Stimulated activated CD4-positive, alpha-beta T cell treated with anti-CD3 and anti-CD28 coated beads, TNF-alpha, amount 100 ng/mL, for 1 hour (primary cell): ENCODE data around the gene PTPRF.
"Not testable (repeated sequence)": the region's sequence is repeated elsewhere in the genome, so short reads cannot be mapped to it uniquely, and the experiment has no call there.

Experiments used
- DNase-seq, 3 donors: peaks; one replicate each; pipeline ENCODE4 v3.0.0-alpha.2; 2020; ENCODE audit warnings: low read depth in 3 of 3, low spot score in 1 of 3

The PTPRF gene

GRCh38 chr1:43536864-43537358 lies 6.2 kb downstream of the PTPRF start:
- DNase-seq = no peak

DNA sequence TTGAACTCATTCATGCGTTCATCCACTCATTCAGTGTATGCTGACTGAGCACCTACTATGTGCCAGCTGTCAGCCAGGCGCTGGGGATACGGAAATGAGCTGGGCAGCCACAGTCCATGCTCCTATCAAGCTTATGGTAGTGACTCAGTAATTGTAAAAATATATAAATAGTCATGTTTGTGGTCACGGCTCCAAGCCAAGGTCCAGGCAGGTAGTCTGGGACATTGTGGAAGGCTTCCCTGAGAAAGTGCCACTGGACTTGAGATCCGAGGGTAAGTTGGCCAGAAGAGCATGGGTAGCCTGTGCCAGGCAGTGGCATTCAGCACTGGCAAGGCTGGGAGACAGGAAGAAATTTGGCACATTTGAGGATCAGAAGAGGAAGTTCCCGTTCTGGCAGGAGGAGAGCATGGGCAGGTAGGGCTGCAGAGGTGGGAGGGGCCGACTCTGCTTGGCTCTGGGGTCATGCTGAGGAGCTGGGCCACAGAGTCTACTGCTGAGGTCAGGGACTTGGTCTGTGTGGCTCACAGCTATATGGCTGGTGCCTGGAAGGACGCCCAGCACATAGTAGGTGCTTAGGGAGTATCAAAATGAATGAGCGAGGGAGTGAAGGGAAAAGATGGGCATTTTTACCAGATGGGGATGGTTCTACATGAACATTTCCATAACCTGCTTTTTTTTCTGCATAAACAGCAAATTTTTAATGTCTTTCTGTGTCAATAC lies 6.9 kb downstream of the PTPRF start:
- no peak for DNase-seq

DNA sequence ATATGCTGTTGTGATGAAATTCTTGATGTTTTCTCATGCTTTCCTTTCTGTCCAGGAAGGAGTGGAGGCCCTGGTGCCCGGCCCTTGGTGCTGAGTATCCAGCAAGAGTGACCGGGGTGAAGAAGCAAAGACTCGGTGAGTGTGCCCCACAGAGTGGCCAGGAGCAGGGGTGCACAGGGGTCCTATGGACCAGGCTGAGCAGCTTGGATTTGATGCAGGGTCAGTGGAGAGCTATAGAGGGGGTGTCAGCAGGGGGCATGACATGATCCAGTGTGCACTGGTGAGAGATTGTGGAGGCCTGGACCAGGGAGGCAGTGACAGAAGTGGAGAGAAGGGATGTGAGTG lies 7.4 kb downstream of the PTPRF start:
- no peak for DNase-seq

- DNase-seq = no peak
Measured at GRCh38 chr1:43538969-43539368, 8.3 kb downstream of the PTPRF start.

GRCh38 chr1:43539726-43540434 lies 9.2 kb downstream of the PTPRF start:
- no peak for DNase-seq

DNA sequence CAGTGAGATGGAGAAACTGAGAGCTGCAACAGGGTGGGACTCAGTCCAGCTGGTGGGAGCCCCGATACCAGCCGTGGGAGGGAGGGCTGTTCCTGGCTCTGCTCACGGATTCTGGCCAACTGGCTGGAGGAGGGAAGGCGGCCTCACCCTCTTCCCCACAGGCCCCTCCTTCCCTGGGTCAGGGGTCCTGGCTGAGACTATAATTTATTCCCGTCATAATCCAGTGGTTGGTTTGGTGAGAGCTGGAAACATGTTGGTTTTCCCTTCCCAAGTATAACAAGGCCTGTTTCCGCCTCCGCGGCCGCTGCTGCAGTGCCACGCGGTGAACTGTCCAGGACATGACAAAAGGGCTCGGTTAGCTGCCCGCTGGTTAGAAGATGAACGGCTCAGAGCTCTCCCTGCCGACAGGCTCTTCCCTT lies 10.0 kb downstream of the PTPRF start:
- no peak for DNase-seq

DNA sequence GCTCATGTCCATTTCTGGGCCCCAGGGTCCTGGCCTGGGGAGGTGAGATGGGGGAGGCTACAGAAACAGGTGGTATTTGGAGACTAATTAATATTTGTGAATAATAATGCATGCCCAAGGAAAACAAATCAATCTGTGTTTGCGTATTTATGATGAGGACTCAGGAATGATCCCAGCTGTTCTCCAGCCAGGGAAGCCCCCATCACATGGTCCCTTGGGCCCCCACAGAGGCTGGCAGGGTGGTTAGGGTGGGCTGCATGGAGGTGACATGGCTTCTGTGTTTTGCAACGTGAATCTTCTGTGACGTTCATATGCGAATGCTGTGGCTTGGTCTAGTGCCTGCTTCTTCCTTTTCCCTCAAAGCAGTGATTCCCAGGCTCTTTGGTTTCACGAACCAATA lies 10.5 kb downstream of the PTPRF start:
- no peak for DNase-seq

GRCh38 chr1:43541721-43542401 lies 11.2 kb downstream of the PTPRF start:
- no peak for DNase-seq

DNA sequence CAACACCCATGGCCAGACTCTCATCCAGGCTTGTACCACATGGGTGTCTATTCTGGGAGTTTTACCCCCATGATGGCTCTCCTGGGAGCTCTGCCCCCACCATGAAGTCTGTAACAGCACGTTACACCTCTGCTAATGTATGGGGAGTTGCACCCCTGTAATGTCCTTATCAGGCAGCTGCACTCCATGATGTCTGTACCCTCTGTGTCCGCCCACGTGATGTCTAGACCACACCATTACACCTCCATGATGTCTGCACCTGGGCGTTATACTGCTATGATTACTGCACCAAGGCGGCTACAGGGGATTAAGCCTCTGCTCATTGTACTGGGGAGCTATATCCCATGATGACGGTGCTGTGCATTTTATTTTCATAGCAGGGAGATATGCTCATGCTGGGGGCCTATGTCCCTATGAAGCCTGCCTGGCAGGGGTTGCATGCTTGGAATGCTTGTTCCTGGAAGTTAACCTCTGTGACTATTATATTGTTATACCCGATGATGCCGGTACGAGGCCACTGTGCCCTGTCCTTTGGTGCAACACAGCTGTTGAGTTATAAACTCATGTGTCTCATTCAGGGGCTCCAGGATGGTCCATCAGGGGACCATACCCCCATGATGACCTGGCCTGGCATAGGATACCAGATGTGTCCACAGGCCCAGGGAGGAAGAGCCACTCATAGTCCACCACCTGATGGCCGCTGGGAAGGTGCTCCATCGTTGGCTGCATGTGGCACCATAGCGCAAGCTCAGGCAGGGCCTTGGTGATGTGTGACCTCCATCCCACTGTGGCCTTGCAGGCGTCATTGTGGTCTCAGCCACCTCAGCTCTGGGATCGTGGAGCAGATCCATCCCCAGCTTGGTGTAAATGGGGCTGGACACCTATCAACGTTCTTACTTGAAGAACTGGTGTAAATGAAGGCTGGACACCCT lies 12.1 kb downstream of the PTPRF start:
- DNase-seq = no peak

GRCh38 chr1:43543567-43543966 lies 12.9 kb downstream of the PTPRF start:
- no peak for DNase-seq

GRCh38 chr1:43545339-43545694 lies 14.6 kb downstream of the PTPRF start:
- no peak for DNase-seq

- DNase-seq = no peak
Measured at GRCh38 chr1:43545695-43546387, 15.2 kb downstream of the PTPRF start.

DNA sequence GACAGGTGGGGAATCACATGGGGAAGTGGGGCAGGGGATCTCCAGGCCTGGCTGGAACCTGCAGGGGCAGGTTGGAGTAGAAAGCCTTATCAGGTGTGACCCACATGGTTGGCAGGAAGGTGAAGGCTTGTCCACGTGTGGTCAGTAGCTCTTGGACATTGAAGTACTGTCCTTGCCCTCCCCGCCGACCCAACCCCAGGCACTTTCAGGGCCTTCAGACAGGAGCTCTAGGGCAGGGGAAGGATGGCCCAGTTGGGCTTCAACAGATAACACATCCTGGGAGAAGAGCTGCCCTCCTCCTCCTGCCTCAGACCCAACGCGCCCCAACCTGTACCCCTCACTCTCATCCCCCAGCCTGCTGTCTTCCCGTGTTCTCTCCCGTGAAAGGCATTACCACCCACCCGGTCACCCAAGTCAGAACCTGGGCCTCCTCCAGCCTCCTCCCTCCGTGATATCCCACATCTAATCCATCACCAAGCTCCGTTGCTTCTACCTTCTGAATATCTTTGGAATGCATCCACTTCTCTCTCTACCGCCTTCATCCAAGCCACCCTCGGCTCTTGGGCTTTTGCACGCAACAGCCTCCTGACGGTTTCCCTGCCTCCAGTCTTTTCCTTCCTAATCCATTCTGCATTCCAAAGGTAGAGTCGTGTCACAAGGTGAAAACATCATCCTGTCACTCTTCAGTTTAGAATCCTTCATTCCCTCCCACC lies 15.9 kb downstream of the PTPRF start:
- no peak for DNase-seq

DNA sequence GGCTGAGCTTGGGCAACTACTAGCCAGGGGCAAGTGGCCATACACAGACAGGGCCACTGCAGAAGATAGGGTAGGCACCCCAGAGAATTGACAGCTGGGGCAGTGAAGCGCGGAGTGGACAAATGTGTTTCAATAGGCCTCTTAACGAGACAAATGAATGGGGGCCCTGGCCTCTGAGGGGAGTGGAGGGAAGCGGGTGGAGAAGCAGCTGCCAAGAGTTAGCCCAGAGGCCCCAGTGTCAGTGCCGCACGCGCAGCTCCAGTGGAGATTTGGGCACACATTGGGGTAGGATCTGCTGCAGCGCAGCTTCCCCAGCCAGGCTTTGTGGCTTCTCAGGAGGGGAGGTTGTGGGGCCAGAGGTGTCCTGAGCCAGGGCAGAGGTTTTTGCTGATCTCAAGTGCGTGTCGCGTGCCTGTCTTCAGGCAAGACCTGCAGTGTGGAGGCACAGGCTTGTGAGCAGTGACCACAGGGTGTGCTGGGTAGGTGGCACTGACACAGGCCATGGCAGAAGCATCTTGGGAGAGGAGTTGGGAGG lies 16.9 kb downstream of the PTPRF start:
- DNase-seq = no peak

DNA sequence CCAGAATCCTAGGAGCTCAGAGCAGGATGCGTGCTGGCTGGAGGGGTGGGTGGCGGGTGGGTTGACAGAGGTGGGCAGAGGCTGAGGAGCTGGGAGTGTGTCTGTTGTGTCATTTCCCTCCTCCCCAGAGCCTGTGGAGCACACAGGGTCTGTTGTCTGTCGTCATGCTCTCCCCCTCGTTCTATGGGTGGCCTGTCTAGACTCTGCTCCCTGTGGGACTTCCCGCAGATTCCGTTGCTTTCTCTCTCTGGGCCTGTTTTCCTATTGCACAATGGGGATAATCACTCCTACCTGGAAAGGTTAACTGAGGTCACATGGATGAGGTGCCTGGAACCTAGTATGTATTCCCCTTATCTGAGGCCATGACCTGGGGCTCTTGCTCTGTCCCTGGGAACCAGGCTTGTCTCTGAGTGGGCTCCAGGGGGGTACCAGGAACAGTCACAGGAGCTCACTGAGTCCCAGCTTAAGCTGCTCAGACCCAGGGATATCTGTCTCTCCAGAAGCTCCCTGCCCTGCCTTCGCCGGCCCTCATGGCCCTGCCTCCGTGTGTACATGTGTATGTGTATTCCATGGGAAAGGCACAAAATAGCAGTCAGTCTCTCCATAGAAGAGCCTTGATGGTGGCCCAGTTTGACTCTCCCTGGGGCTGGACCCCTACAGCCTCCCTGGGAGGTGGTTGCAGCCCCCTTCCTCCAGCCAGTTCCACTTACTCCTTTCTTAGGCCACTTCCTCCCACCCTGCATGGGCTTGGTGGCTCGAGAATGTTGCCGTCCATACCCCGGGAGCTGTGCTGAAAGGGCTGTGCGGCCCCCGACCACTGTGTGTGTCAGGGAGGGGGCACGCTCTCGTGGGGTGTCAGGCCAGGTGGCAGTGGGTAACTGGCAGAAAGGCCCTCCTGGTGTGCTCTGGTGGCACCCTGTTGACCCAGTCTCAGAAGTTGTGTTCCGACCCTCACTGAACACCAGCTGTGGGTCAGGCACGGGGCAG lies 17.9 kb downstream of the PTPRF start:
- DNase-seq = no peak

DNA sequence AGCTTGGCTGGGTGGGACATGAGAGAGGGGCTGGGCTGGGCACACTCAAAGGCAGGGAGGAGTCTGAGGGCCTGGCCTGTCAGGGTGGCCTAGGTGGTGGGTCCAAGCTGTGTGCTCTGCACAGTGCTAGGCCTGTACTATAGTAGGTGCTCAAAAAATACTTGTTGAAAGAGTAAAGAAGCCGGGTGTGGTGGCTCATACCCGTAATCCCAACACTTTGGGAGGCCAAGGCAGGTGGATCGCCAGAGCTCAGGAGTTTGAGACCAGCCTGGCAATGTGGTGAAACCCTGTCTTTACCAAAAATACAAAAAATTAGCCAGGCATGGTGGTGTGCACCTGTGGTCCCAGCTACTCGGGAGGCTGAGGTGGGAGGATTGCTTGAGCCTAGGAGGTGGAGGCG lies 18.7 kb downstream of the PTPRF start:
- DNase-seq = not testable (repeated sequence)

- DNase-seq = no peak
Measured at GRCh38 chr1:43549921-43550597, 19.4 kb downstream of the PTPRF start.
